Adipose tissue (tissue), 3 donors: ENCODE measurements around the gene PCDHGB7. TPM values are rescaled to one million over a fixed set of nuclear protein-coding genes. Genes with fewer than 3 reads are reported as not detected.

Source experiments
- polyA plus RNA-seq, 3 donors: library from polyadenylated mRNA; stranded (reverse); fragments of 200-250 nt; gene quantifications; one replicate each; pipeline ENCODE4 v1.2.3, GENCODE V29; 2013
- donor health status: healthy with polysubstance abuse.
- donor health status: Bipolar disorder and iron deficiency.
- donor health status: healthy.

PCDHGB7 gene
- polyA plus RNA-seq, 3 donors = 2.3 to 4.9 (median 2.6) TPM

Other genes starting within 250 kb of the PCDHGB7 start
- gene PCDHB7, start 245.0 kb upstream of the PCDHGB7 start, polyA plus RNA-seq = 1 to 10 TPM in 1 of 3 donors, under 1 TPM in 2; 0.20 to 1.5 (median 0.79) TPM
- 1 to 10 TPM in 1 of 3 donors, under 1 TPM in 1, not detected in 1; 0.42 to 1.2 TPM for gene PCDHB8, start 239.9 kb upstream of the PCDHGB7 start, polyA plus RNA-seq
- 1 to 10 TPM in 1 of 3 donors, under 1 TPM in 2; 0.72 to 1.4 (median 0.90) TPM for gene PCDHB16, start 235.3 kb upstream of the PCDHGB7 start, polyA plus RNA-seq
- under 1 TPM; 0.38 to 0.88 (median 0.79) TPM for gene PCDHB9, start 230.5 kb upstream of the PCDHGB7 start, polyA plus RNA-seq
- 1 to 10 TPM in 1 of 3 donors, under 1 TPM in 2; 0.41 to 1.1 (median 0.67) TPM for gene PCDHB10, start 225.3 kb upstream of the PCDHGB7 start, polyA plus RNA-seq
- gene PCDHB11, start 218.1 kb upstream of the PCDHGB7 start, polyA plus RNA-seq = 1 to 10 TPM in 2 of 3 donors, under 1 TPM in 1; 0.45 to 1.4 (median 1.0) TPM
- gene PCDHB12, start 209.0 kb upstream of the PCDHGB7 start, polyA plus RNA-seq = 1 to 10 TPM in 2 of 3 donors, under 1 TPM in 1; 0.81 to 1.2 (median 1.2) TPM
- gene PCDHB13, start 203.8 kb upstream of the PCDHGB7 start, polyA plus RNA-seq = 1 to 10 TPM in 2 of 3 donors, under 1 TPM in 1; 0.34 to 1.7 (median 1.3) TPM
- gene PCDHB14, start 194.3 kb upstream of the PCDHGB7 start, polyA plus RNA-seq = 1 to 10 TPM; 1.3 to 2.5 (median 1.4) TPM
- gene PCDHB15, start 172.3 kb upstream of the PCDHGB7 start, polyA plus RNA-seq = 1 to 10 TPM in 2 of 3 donors, under 1 TPM in 1; 0.79 to 3.2 (median 2.0) TPM
- gene SLC25A2, start 113.6 kb upstream of the PCDHGB7 start, polyA plus RNA-seq = under 1 TPM in 1 of 3 donors, not detected in 2; 0.03 TPM
- 10 to 100 TPM; 32.2 to 62.0 (median 59.1) TPM for gene TAF7, start 96.9 kb upstream of the PCDHGB7 start, polyA plus RNA-seq
- under 1 TPM in 2 of 3 donors, not detected in 1; 0.10 to 0.25 TPM for gene PCDHGA1, start 87.2 kb upstream of the PCDHGB7 start, polyA plus RNA-seq
- 1 to 10 TPM in 1 of 3 donors, under 1 TPM in 2; 0.56 to 1.3 (median 0.89) TPM for gene PCDHGA2, start 78.9 kb upstream of the PCDHGB7 start, polyA plus RNA-seq
- under 1 TPM; 0.45 to 0.82 (median 0.54) TPM for gene PCDHGA3, start 73.8 kb upstream of the PCDHGB7 start, polyA plus RNA-seq
- under 1 TPM; 0.11 to 0.36 (median 0.30) TPM for gene PCDHGB1, start 67.6 kb upstream of the PCDHGB7 start, polyA plus RNA-seq
- under 1 TPM; 0.34 to 0.98 (median 0.82) TPM for gene PCDHGA4, start 62.7 kb upstream of the PCDHGB7 start, polyA plus RNA-seq
- gene PCDHGB2, start 57.7 kb upstream of the PCDHGB7 start, polyA plus RNA-seq = under 1 TPM; 0.58 to 0.90 (median 0.71) TPM
- gene PCDHGA5, start 53.5 kb upstream of the PCDHGB7 start, polyA plus RNA-seq = under 1 TPM; 0.34 to 0.52 (median 0.43) TPM
- under 1 TPM; 0.34 to 0.52 (median 0.40) TPM for gene PCDHGB3, start 47.4 kb upstream of the PCDHGB7 start, polyA plus RNA-seq
- gene PCDHGA6, start 43.8 kb upstream of the PCDHGB7 start, polyA plus RNA-seq = 1 to 10 TPM in 1 of 3 donors, under 1 TPM in 2; 0.45 to 1.3 (median 0.83) TPM
- under 1 TPM; 0.11 to 0.38 (median 0.31) TPM for gene PCDHGA7, start 34.9 kb upstream of the PCDHGB7 start, polyA plus RNA-seq
- gene PCDHGB4, start 30.0 kb upstream of the PCDHGB7 start, polyA plus RNA-seq = 1 to 10 TPM in 1 of 3 donors, under 1 TPM in 2; 0.34 to 1.2 (median 0.60) TPM
- gene PCDHGA8, start 25.0 kb upstream of the PCDHGB7 start, polyA plus RNA-seq = under 1 TPM; 0.07 to 0.45 (median 0.10) TPM
- gene PCDHGB5, start 19.7 kb upstream of the PCDHGB7 start, polyA plus RNA-seq = 1 to 10 TPM in 2 of 3 donors, under 1 TPM in 1; 0.11 to 3.1 (median 2.3) TPM
- under 1 TPM; 0.51 to 0.89 (median 0.67) TPM for gene PCDHGA9, start 14.9 kb upstream of the PCDHGB7 start, polyA plus RNA-seq
- 1 to 10 TPM; 1.0 to 2.4 (median 1.0) TPM for gene PCDHGB6, start 9.7 kb upstream of the PCDHGB7 start, polyA plus RNA-seq
- 1 to 10 TPM in 1 of 3 donors, under 1 TPM in 2; 0.64 to 1.8 (median 0.79) TPM for gene PCDHGA10, start 4.7 kb upstream of the PCDHGB7 start, polyA plus RNA-seq
- gene PCDHGA11, start 3.4 kb downstream of the PCDHGB7 start, polyA plus RNA-seq = 1 to 10 TPM in 1 of 3 donors, under 1 TPM in 2; 0.32 to 1.1 (median 0.79) TPM
- gene PCDHGA12, start 12.8 kb downstream of the PCDHGB7 start, polyA plus RNA-seq = 1 to 10 TPM in 2 of 3 donors, under 1 TPM in 1; 0.48 to 2.0 (median 1.2) TPM
- gene PCDHGC3, start 58.3 kb downstream of the PCDHGB7 start, polyA plus RNA-seq = 100 to 1,000 TPM in 1 of 3 donors, 10 to 100 TPM in 2; 21.7 to 106 (median 37.2) TPM
- under 1 TPM; 0.05 to 0.34 (median 0.15) TPM for gene PCDHGC4, start 67.4 kb downstream of the PCDHGB7 start, polyA plus RNA-seq
- under 1 TPM; 0.06 to 0.56 (median 0.07) TPM for gene PCDHGC5, start 71.4 kb downstream of the PCDHGB7 start, polyA plus RNA-seq
- 10 to 100 TPM; 30.1 to 33.4 (median 31.9) TPM for gene DIAPH1, start 201.3 kb downstream of the PCDHGB7 start, polyA plus RNA-seq
- 10 to 100 TPM; 27.2 to 53.6 (median 35.3) TPM for gene HDAC3, start 219.2 kb downstream of the PCDHGB7 start, polyA plus RNA-seq
- gene RELL2, start 219.3 kb downstream of the PCDHGB7 start, polyA plus RNA-seq = 1 to 10 TPM; 1.4 to 2.6 (median 1.5) TPM
- gene FCHSD1, start 233.7 kb downstream of the PCDHGB7 start, polyA plus RNA-seq = 1 to 10 TPM; 6.7 to 8.2 (median 8.1) TPM